SK-N-MC (cell line): Measurements from ENCODE around the gene WNT5B.

Experiments
- EZH2 ChIP-seq: fragments of 200-600 bp; sonication (generic); IDR thresholded peaks from one replicate; pipeline ENCODE4 v1.6.1; 2017; ENCODE audit warnings: antibody characterized with exemption
- FOXP2 ChIP-seq: optimal IDR thresholded peaks from 2 replicates; pipeline ENCODE3; 2011; ENCODE audit warnings: mild to moderate bottlenecking, moderate library complexity; ENCODE audit not compliant: insufficient read depth; ENCODE audit errors: extremely low read length, control extremely low read depth
- POLR2AphosphoS5 ChIP-seq: IDR thresholded peaks from 2 replicates; pipeline ENCODE4 v1.6.1; 2012; ENCODE audit warnings: mild to moderate bottlenecking, low read depth, low read length, borderline replicate concordance

DNA sequence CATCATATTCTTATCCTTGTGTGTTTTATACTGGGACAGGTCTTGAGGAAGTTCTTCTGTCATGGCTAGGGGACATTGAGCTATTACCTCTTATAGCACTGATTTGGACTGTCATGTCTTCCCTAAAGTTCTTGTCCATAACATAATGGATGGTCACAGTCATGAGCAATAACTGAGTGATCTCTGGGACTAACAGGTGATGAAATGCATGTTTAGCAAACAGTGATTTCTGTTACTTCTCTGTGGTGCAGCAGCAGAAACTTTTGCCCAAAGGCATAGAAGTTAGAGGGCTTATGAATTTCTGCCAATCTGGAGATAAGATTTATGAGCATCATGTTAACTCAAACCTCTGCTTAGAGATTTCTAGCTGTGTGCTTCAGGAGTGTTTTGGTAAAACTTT, 67.8 kb downstream of the WNT5B start:
- TF ChIP-seq EZH2 (no peak), POLR2AphosphoS5 (no peak), FOXP2 (no peak)
